HG03095 (cell line): Measurements from ENCODE around the gene AKAP6.

Experiments
- ATAC-seq: cut with Tn5 transposase; IDR thresholded peaks from one replicate; pipeline ENCODE4 v1.9.1; 2021; ENCODE audit warnings: moderate library complexity; ENCODE audit not compliant: unreplicated experiment

Gene AKAP6

GRCh38 chr14:32474478-32475195 lies 145.5 kb downstream of the AKAP6 start:
- no peak for ATAC-seq

- no peak for ATAC-seq
Observed at GRCh38 chr14:32476532-32476931, 147.4 kb downstream of the AKAP6 start.

DNA sequence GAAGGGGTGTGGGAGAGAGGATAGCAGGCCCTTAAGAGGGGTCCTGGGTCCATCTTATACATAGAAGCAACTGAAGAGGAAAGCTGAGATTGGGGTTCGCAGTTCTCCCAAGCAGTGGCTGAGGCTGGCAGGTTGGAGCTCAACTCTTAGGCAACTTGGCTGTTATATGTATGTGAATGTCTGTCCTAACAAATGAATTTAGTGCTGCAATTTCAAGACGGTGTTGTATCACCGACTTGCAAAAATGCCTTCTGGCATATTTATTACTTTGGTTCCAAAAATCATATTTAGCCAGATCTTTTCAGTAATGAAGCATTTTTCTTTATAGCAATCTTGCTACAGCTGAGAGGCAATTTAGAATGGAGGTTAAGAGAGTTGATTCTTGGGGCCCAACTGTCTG lies 148.3 kb downstream of the AKAP6 start:
- ATAC-seq = no peak

- no peak for ATAC-seq
Observed at GRCh38 chr14:32478050-32478449, 149.0 kb downstream of the AKAP6 start.

- no peak for ATAC-seq
Observed at GRCh38 chr14:32480337-32480736, 151.2 kb downstream of the AKAP6 start.

DNA sequence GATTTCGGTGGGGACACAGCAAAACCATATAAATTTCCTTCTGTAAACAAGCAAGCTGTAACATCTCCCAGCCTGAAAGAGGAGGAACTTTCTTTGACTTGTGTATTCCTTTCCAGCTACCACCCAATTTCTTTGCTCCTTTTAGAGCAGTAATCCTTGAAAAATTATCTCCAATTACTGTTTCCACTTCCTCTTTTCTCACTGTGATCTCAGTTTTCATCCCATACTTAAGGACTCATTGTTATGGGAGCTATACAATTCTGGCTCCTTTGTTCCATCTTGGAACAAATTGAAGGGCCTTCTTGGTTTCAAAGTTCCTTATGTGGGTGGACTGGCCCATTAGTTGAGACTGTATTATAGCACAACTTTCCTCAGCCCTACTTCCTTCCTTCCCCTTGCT lies 152.6 kb downstream of the AKAP6 start:
- ATAC-seq = no peak

- ATAC-seq = no peak
Observed at GRCh38 chr14:32491416-32492016, 162.4 kb downstream of the AKAP6 start.

GRCh38 chr14:32492457-32492856 lies 163.4 kb downstream of the AKAP6 start:
- no peak for ATAC-seq

DNA sequence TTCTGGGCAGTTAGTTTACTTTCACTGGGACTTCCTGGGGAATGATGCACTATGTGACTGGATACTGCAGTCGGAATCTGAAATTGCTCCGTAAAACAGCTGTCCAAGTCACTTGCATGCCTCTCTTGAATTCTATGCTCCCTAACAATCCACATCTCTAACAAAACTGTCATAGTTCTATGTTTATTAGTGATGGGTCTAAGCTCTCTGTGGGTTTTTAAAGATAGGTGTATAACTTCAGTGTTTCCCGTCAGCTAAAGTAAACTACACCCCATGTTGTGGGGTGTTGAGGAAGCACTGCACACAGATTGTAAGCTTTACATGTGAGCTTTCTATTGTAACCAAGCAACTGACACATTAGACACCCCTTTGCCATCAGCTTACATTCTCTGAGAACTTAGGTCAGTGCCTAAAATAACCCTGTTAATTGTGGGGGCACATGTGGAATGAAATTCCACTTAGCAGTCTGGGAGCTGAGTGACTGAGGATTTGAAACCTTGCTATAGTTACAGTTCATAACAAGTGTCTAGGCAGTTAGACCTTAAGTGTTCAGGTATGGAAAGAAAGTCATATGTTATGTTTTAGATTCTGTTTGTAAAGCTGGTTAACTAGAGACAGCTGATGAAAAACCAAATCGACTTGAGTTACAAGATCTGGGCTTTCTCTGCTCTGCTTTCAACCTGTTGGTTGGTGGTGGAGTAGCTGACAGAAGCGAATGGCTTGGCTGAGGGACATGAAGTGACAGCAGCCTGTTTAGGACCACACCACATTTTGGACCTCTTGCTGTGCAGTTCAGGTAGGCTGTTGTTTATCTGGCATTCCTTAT lies 165.7 kb downstream of the AKAP6 start:
- no peak for ATAC-seq

DNA sequence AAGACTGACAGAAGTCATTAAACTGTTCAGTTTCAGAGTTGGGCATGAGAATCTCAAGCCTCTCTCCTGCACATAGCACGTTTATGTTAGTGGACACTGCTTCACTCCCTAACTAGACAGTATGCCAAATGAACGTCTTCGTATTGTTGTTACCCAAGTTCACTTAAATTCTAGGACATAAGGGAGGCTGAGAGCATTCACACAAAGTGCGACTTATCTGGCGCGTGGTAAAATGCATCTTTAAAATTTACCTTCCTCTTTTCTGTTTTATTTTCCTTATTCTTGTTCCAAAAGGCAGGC lies 166.3 kb downstream of the AKAP6 start:
- no peak for ATAC-seq

GRCh38 chr14:32497248-32497647 lies 168.2 kb downstream of the AKAP6 start:
- ATAC-seq = no peak

- no peak for ATAC-seq
Observed at GRCh38 chr14:32507029-32507984, 178.2 kb downstream of the AKAP6 start.

DNA sequence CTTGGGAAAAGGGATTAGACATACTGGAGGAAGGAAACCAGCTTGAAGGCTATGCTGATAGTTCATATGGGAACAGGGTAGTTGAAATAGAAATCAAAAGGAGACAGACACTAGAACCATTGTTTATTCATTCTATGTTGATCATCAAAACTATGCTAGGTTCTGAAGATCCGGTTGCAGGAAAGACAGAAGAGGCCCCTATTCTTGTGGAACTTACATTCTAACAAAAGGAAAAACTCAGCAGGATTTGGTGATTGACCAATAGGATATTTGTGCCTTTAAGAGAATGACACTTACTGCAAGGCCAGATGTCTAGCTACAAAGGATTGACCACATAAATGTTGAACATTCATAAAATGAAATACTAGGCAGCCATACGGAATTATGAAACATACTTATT lies 179.2 kb downstream of the AKAP6 start:
- no peak for ATAC-seq

DNA sequence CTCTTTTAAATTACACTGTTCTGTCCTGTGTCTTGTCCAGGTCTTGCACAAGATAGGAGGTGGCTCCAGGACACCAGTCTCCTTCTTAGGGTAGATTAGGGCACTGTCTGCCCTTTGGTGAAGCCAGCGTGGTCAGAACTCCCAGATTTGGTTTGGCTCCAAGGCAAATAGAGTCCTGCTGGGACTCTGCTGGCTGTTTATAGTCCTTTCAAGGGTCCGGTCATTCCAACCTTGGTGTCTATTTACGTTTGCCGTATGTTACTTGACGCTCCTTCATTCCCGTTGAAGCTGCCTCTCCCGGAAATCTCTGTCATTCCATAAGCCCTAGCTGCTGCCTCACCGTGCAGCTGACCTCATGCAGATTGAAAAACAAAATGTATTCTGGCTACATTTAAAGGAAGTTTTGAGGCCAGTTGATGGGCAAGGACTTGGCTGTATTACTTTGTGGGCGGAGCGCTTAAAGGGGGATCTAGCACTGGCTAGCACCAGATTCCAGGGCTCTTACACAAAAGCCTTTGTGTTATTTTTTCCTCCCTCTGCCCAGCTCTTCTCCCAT lies 180.6 kb downstream of the AKAP6 start:
- no peak for ATAC-seq

DNA sequence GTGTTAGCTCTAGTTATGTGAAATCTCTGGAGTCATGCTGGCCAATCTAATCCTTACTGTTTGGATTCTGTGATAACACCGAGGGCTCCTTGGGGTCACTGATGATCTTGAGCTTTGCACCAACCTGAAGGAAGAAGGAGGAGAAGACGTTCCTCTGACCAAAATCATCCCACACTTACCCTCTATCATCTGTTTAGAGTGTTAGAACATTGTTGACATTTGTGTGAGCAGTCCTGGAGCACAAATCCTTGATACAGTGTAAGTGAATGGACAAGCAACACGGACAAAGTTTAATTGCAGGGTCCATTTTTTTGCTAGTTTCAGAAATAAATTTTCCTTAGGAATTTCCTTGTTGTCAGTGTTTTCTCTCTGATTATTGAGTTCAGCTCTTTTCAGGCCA lies 181.7 kb downstream of the AKAP6 start:
- no peak for ATAC-seq

DNA sequence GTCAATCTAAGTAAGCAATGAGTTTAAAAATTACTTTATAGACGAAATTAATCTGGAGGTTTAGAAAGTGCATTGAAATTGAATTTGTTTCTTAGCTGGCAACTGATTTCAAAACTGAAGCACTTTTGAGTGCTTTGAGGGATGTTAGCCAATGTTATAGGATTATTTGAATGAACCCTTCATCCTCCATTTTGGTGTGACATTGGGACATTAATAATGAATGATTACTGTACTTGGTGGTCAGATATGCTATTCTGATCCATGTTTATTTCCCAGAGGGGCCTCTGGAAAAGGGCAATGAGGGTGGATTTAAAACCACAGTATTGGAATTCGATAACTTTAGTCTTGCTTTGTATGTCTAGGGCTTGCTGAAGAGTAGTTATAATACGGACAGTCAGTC lies 183.2 kb downstream of the AKAP6 start:
- no peak for ATAC-seq

GRCh38 chr14:32512813-32513212 lies 183.7 kb downstream of the AKAP6 start:
- ATAC-seq = no peak

- no peak for ATAC-seq
Observed at GRCh38 chr14:32513571-32514009, 184.5 kb downstream of the AKAP6 start.

DNA sequence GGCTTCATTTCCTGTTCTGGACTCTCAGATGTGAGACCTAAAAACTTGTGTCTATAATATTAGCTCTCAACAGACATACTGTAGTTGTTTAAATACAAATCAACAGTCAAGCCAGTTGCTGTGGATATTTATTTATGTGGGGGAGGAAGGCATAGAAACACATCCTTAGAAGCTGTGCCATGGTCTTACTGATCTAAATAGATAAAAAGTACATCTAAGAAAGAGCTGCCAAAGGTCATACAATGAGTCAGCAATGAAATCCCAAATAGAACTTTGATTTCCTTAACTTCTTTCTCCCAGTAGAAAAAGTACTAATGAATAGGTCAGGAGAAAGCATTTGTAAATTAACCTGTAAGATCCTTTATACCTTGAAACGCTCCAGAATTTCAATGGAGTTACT lies 185.1 kb downstream of the AKAP6 start:
- no peak for ATAC-seq

DNA sequence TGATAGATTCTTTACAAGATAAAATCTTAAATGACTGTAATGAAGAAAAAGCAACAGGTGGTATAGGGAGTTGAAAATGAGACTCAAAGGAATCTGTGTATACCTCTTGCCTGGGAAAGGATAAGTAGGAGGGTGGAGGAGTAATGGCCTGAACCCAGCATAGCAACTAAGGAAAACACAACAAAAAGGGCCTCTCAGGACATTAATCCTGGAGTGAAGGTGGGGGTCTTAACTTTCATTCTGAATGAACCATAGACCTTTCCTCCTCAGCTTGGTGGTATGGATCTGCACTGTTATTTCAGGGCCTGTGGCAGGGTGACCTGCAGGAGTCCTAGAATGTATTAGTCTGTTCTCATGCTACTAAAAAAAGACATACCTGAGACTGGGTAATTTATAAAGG lies 185.6 kb downstream of the AKAP6 start:
- no peak for ATAC-seq
